Calu3 (cell line): ENCODE data around the gene PRIM1. TPM values are rescaled to one million over a fixed set of nuclear protein-coding genes. Genes with fewer than 3 reads are reported as not detected.
A peak's percentile ranks its signal among the peaks of the same experiment; 100 is the strongest.

Experiments used
- BruUV-seq: library from RNA; stranded (reverse); fragments of 400-500 nt; replicated peaks from 2 replicates; lab custom pipeline; 2021; lab: Mats Ljungman, UMichigan
- CTCF ChIA-PET: fragments of 300-600 bp; sonication (Branson Sonifier 250); formaldehyde crosslinking; loops from one replicate; lab custom pipeline; 2022; ENCODE audit warnings: antibody characterized with exemption; lab: Charles Lee
- DNase-seq: peaks from one replicate; pipeline ENCODE4 v3.0.0; 2022
- H3K27ac Mint-ChIP-seq: one replicate; pipeline ENCODE4 v1.8.0; 2022; ENCODE audit warnings: mixed read lengths; ENCODE audit not compliant: unreplicated experiment
- H3K27me3 Mint-ChIP-seq: one replicate; pipeline ENCODE4 v1.8.0; 2022; ENCODE audit warnings: mixed read lengths; ENCODE audit not compliant: unreplicated experiment
- H3K36me3 Mint-ChIP-seq: one replicate; pipeline ENCODE4 v1.8.0; 2022; ENCODE audit warnings: mild to moderate bottlenecking, moderate library complexity, mixed read lengths; ENCODE audit not compliant: insufficient read depth, unreplicated experiment
- H3K4me1 Mint-ChIP-seq: one replicate; pipeline ENCODE4 v1.8.0; 2022; ENCODE audit warnings: mild to moderate bottlenecking, low read depth, mixed read lengths; ENCODE audit not compliant: unreplicated experiment
- H3K4me3 Mint-ChIP-seq: one replicate; pipeline ENCODE4 v1.8.0; 2022; ENCODE audit warnings: mild to moderate bottlenecking, low read depth, moderate library complexity, mixed read lengths; ENCODE audit not compliant: unreplicated experiment
- H3K9me3 Mint-ChIP-seq: one replicate; pipeline ENCODE4 v1.8.0; 2022; ENCODE audit warnings: low read depth, mixed read lengths; ENCODE audit not compliant: unreplicated experiment
- CTCF ChIP-seq: fragments of 200-600 bp; IDR thresholded peaks from one replicate; pipeline ENCODE4 v1.8.0; 2022; ENCODE audit warnings: antibody characterized with exemption; ENCODE audit not compliant: unreplicated experiment
- intact Hi-C: fragments of 100-400 bp; cut with micrococcal nuclease; formaldehyde crosslinking; loops from one replicate; pipeline ENCODE4 v1.10.0; 2022; ENCODE audit not compliant: unreplicated experiment
- total RNA-seq: library from RNA; stranded (reverse); gene quantifications from 2 replicates; pipeline ENCODE4 v1.2.3, GENCODE V29; 2022

The PRIM1 gene
- total RNA-seq, 1 experiment from 2014 or later, result 39.7 TPM

- intact Hi-C loops, result no loop called here
- DNase-seq, result no peak
- Mint-ChIP-seq H3K4me1 (no peaks in the 10 kb centered on the region), H3K27ac (no peak overlapping the region), H3K9me3 (no peaks in the 10 kb centered on the region), H3K36me3 (peaks cover 1% of the 10 kb centered on the region), H3K27me3 (no peaks in the 10 kb centered on the region), H3K4me3 (no peak overlapping the region)
- no peak for TF ChIP-seq CTCF
- no TSS peak for BruUV-seq
- CTCF ChIA-PET, result no interaction called here
These were observed 56.6 kb downstream of the PRIM1 start for GRCh38 chr12:56695327-56696101.

DNA sequence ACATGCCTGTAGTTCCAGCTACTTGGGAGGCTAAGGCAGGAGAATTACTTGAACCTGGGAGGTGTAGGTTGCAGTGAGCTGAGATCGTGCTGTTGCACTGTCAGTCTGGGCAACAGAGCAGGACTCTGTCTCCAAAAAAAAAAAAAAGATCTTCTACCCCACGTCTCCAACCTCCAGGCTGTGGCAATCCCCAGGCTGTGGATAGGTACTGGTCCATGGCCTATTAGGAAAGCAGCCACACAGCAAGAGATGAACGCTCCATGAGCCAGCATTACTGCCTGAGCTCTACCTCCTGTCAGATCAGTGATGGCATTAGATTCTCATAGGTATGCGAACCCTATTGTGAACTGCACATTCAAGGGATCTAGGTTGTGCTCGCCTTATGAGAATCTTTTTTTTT, 58.0 kb downstream of the PRIM1 start:
- no peaks in the 10 kb centered on the region for H3K27me3 Mint-ChIP-seq
- TF ChIP-seq CTCF, result no peak
- intact Hi-C loops, result no loop called here
- H3K4me3 Mint-ChIP-seq, result no peak overlapping the region
- no peak overlapping the region for H3K27ac Mint-ChIP-seq
- H3K9me3 Mint-ChIP-seq, result no peaks in the 10 kb centered on the region
- BruUV-seq, result no TSS peak
- CTCF ChIA-PET, result interaction anchor here (0.7 kb wide), 1 partner anchor 121 kb away, joined by 3 read pairs; no protein-coding TSS in a partner anchor
- H3K36me3 Mint-ChIP-seq, result peaks cover 12% of the 10 kb centered on the region
- H3K4me1 Mint-ChIP-seq, result peaks cover 3% of the 10 kb centered on the region
- DNase-seq, result no peak

DNA sequence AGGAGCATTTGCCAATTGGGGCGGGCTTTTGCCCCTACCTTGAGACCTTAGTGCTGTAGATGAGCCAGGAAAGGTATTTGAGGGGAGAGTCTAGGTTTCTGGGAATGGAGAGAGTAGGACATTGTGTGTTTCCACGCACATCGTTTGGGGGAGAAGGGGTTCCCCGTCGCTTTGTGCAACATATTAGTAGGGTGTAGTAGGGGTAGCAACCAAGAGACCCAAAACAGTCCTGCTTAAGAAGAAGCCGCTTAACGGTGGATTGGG, 63.3 kb downstream of the PRIM1 start:
- intact Hi-C loops, result loop anchor here (5.0 kb wide), 1 partner anchor 51 kb away; no protein-coding TSS in a partner anchor
- H3K9me3 Mint-ChIP-seq, result no peaks in the 10 kb centered on the region

More for the DNA sequence above, 63.3 kb downstream of the PRIM1 start:
- no peaks in the 10 kb centered on the region for H3K27me3 Mint-ChIP-seq
- H3K27ac Mint-ChIP-seq, result peak overlapping the region; percentile 100
- BruUV-seq, result TSS peak; percentile 97
- CTCF ChIA-PET, result interaction anchor here (0.5 to 1.3 kb wide), 4 partner anchors 17 to 52 kb away, joined by 3 to 5 read pairs (median 4); no protein-coding TSS in a partner anchor
- DNase-seq, result no peak
- no peak for TF ChIP-seq CTCF
- peaks cover 12% of the 10 kb centered on the region for H3K4me1 Mint-ChIP-seq
- H3K36me3 Mint-ChIP-seq, result peaks cover 66% of the 10 kb centered on the region
- peak overlapping the region; percentile 99 for H3K4me3 Mint-ChIP-seq
